ENCODE measurements around the gene GTF2IRD1. TPM values are rescaled to one million over a fixed set of nuclear protein-coding genes. Genes with fewer than 3 reads are reported as not detected.
A peak's percentile ranks its signal among the peaks of the same experiment; 100 is the strongest.

The GTF2IRD1 gene
- total and polyA plus RNA-seq, 2 of the 13 experiments (the other 11 are each of a cell fraction or from before 2014, with no cell fraction given), result 16.5 to 26.7 TPM

DNA sequence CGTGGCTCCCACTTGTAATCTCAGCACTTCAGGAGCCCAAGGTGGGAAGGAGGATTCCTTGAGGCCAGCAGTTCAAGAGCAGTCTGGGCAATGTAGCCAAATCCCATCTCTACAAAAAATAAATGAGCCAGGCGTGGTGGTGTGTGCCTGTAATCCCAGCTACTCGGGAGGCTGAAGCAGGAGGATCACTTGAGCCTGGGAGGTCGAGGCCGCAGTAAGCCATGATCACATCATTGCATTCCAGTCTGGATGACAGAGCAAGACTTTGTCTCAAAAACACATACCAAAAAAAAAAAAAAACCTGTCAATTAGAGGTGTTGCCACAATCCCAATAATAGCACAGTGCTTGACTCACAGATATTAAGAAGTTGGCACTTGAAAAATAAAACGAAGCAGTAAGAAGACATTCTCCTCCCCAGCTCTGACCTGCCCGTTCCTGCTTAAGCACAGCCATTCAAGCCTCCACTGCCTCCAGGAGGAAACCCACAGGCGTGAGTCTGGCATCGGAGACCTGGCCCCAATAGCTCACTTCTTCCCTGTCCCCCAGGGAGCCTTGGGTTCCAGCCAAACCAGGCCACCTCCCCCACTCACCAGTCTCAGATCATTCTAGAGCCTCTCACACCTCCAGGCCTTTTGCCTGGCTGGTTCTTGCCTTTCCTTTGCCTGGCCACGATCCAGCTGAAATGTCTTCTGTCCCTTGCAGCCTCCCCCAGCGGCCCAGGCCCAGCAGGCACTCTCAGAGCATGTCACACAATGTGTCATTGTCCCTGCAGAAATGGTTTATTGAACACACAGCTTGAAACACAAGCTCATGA is 158.5 kb downstream of the GTF2IRD1 start (continued):
- TF ChIP-seq, protein P1, sequence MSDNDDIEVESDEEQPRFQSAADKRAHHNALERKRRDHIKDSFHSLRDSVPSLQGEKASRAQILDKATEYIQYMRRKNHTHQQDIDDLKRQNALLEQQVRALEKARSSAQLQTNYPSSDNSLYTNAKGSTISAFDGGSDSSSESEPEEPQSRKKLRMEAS (IDR thresholded peaks at IDR 0.05), result peak; percentile 24; the same call in 1 of the 2 replicates
- TF ChIP-seq FOSL2 (CRISPR knock-in tag; IDR thresholded peaks at IDR 0.05), result peak; percentile 42
- TF ChIP-seq, protein P2, sequence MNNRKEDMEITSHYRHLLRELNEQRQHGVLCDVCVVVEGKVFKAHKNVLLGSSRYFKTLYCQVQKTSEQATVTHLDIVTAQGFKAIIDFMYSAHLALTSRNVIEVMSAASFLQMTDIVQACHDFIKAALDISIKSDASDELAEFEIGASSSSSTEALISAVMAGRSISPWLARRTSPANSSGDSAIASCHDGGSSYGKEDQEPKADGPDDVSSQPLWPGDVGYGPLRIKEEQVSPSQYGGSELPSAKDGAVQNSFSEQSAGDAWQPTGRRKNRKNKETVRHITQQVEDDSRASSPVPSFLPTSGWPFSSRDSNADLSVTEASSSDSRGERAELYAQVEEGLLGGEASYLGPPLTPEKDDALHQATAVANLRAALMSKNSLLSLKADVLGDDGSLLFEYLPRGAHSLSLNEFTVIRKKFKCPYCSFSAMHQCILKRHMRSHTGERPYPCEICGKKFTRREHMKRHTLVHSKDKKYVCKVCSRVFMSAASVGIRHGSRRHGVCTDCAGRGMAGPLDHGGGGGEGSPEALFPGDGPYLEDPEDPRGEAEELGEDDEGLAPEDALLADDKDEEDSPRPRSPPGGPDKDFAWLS (CRISPR knock-in tag; IDR thresholded peaks at IDR 0.05; ENCODE audit: borderline replicate concordance), result no peak
- no peak for TF ChIP-seq CBX5 (CRISPR knock-in tag; IDR thresholded peaks at IDR 0.05; ENCODE audit: borderline replicate concordance)
- TF ChIP-seq ZNF337 (CRISPR knock-in tag; IDR thresholded peaks at IDR 0.05; ENCODE audit: borderline replicate concordance, low read depth), result no peak
- no peak for TF ChIP-seq PRMT3 (CRISPR knock-in tag; IDR thresholded peaks at IDR 0.05; ENCODE audit: borderline replicate concordance, low read depth)

DNA sequence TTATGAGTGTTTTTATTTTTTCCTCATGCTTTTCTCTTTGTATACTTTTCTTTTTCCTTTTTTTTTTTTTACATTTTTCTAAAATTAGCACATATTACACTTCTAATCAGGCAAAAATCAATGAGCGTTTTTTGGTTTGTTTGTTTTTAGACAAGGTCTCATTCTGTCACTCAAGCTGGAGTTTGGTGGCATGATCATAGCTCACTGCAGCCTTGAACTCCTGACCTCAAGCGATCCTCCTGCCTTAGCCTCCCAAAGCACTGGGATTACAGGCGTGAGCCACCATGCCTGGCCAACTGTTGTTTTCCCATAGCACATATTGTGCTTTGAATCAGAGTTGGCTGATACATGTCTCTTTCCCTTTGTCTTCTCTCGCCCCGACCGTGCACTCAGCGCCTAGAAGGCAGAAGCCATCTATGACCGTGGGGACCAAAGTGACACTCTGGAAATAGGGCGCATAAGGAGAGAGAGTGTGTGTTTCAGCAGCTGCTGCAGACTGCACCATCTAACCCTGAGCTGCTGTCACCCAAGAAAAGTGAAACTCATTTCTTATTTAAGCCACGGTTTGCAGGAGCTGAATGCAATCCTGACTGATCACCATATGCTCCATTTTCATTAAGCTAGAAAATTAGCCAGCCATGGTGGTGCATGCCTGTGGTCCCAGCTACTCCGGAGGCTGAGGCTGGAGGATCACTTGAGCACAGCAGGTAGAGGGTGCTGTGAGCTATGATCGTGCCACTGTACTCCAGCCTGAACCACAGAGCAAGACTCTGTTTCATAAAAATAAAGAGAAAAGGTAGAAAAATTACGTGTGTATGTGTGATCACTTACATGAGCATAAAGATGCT is 162.5 kb downstream of the GTF2IRD1 start:
- H3K36me3 ChIP-seq (replicated peaks in 1 of 2; ENCODE audit: control insufficient read depth in 1 of 2, insufficient read depth in 2 of 2, low read length in 2 of 2), result no peaks in the 10 kb centered on the region
- H3K9me3 ChIP-seq (ENCODE audit: low read length), result no peaks in the 10 kb centered on the region
- no peaks in the 10 kb centered on the region for H4K20me1 ChIP-seq (ENCODE audit: insufficient read depth, low read length)
- no peak overlapping the region for H3K9ac ChIP-seq (ENCODE audit: insufficient read depth, low read depth, low read length)
- ATAC-seq (no peak), FAIRE-seq (no peak), DNase-seq (ENCODE audit: low spot score) (no peak)
- intact Hi-C loops (cut with micrococcal nuclease; ENCODE audit: unreplicated experiment), result no loop called here
- WGBS (ENCODE audit: low lambda C conversion rate), result 83% methylated on average over 13 of the region's 13 CpGs
- POLR2A ChIA-PET, result interaction anchor here (1.5 to 2.8 kb wide), 2 partner anchors 36 to 38 kb away, joined by 3 to 10 read pairs; no protein-coding TSS in a partner anchor
- H3K79me2 ChIP-seq (ENCODE audit: insufficient read depth, low read length), result no peaks in the 10 kb centered on the region
- no peak overlapping the region for H3K4me2 ChIP-seq (ENCODE audit: low read depth, low read length)
- CTCF ChIA-PET (ENCODE audit: low intra/inter-chr PET ratio, low total read pairs), result no interaction called here
- no TSS peak for BruUV-seq (replicated peaks)
- H2AFZ ChIP-seq (ENCODE audit: low read length), result no peak overlapping the region
- H3K4me1 ChIP-seq (ENCODE audit: insufficient read depth, low read length), result peaks cover 62% of the 10 kb centered on the region
- peak overlapping the region; percentile 51 for H3K27ac ChIP-seq (ENCODE audit: extremely low read length, insufficient read depth, low read length)
- no peaks in the 10 kb centered on the region for H3K27me3 ChIP-seq (ENCODE audit: control insufficient read depth in 1 of 2, insufficient read depth in 2 of 2, low read length in 2 of 2)
- in situ Hi-C loops (cut with HindIII; ENCODE audit: extremely low pct_ligation_motif_present, low pct_unique_long_range_greater_than_20kb), result no loop called here
- no peak overlapping the region for H3K4me3 ChIP-seq (replicated peaks in 1 of 3; ENCODE audit: insufficient read depth in 1 of 3, low read depth in 2 of 3, low read length in 3 of 3)
- TF ChIP-seq ZNF747 (CRISPR knock-in tag; IDR thresholded peaks at IDR 0.05; ENCODE audit: borderline replicate concordance), result no peak
- no peak for TF ChIP-seq ZNF7 (CRISPR knock-in tag; IDR thresholded peaks at IDR 0.05)
- no peak for TF ChIP-seq ZBTB3 (CRISPR knock-in tag; IDR thresholded peaks at IDR 0.05; ENCODE audit: borderline replicate concordance, low read depth)
- TF ChIP-seq ONECUT2 (CRISPR knock-in tag; IDR thresholded peaks at IDR 0.05), result peak; percentile 52; the same call in 1 of the 2 replicates
- TF ChIP-seq ZNF652 (CRISPR knock-in tag; IDR thresholded peaks at IDR 0.05; ENCODE audit: borderline replicate concordance, low read depth), result no peak
- TF ChIP-seq MED1 (CRISPR knock-in tag; IDR thresholded peaks at IDR 0.05), result no peak
- peak; percentile 90 for TF ChIP-seq RARA (CRISPR knock-in tag; IDR thresholded peaks at IDR 0.05)
- TF ChIP-seq ATF1 (CRISPR knock-in tag; IDR thresholded peaks at IDR 0.05), result no peak
- TF ChIP-seq, protein P3, sequence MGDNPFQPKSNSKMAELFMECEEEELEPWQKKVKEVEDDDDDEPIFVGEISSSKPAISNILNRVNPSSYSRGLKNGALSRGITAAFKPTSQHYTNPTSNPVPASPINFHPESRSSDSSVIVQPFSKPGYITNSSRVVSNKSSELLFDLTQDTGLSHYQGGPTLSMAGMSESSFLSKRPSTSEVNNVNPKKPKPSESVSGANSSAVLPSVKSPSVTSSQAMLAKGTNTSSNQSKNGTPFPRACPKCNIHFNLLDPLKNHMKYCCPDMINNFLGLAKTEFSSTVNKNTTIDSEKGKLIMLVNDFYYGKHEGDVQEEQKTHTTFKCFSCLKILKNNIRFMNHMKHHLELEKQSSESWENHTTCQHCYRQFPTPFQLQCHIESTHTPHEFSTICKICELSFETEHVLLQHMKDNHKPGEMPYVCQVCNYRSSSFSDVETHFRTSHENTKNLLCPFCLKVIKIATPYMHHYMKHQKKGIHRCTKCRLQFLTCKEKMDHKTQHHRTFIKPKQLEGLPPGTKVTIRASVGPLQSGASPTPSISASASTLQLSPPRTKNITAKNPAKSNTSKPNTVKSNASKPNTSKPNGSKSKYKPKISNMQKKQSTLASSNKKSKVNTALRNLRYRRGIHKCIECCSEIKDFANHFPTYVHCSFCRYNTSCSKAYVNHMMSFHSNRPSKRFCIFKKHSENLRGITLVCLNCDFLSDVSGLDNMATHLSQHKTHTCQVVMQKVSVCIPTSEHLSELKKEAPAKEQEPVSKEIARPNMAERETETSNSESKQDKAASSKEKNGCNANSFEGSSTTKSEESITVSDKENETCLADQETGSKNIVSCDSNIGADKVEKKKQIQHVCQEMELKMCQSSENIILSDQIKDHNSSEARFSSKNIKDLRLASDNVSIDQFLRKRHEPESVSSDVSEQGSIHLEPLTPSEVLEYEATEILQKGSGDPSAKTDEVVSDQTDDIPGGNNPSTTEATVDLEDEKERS (CRISPR knock-in tag; IDR thresholded peaks at IDR 0.05), result peak; percentile 80; the same call in 1 of the 2 replicates
- no peak for TF ChIP-seq ZNF607 (CRISPR knock-in tag; IDR thresholded peaks at IDR 0.05; ENCODE audit: borderline replicate concordance)
